ENCODE measurements around the gene TCEAL4.

GRCh38 chrX:103615781-103616371 is 30.6 kb downstream of the TCEAL4 start:
- TF ChIP-seq, protein P1, sequence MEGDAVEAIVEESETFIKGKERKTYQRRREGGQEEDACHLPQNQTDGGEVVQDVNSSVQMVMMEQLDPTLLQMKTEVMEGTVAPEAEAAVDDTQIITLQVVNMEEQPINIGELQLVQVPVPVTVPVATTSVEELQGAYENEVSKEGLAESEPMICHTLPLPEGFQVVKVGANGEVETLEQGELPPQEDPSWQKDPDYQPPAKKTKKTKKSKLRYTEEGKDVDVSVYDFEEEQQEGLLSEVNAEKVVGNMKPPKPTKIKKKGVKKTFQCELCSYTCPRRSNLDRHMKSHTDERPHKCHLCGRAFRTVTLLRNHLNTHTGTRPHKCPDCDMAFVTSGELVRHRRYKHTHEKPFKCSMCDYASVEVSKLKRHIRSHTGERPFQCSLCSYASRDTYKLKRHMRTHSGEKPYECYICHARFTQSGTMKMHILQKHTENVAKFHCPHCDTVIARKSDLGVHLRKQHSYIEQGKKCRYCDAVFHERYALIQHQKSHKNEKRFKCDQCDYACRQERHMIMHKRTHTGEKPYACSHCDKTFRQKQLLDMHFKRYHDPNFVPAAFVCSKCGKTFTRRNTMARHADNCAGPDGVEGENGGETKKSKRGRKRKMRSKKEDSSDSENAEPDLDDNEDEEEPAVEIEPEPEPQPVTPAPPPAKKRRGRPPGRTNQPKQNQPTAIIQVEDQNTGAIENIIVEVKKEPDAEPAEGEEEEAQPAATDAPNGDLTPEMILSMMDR (IDR thresholded peaks at IDR 0.05): no peak
- no peak for TF ChIP-seq POLR2A (IDR thresholded peaks at IDR 0.05)
